ENCODE measurements around the gene MPC1L. TPM values are rescaled to one million over a fixed set of nuclear protein-coding genes. Genes with fewer than 3 reads are reported as not detected.

The MPC1L gene
- total RNA-seq, 1 donor from 2014 or later, result not detected

DNA sequence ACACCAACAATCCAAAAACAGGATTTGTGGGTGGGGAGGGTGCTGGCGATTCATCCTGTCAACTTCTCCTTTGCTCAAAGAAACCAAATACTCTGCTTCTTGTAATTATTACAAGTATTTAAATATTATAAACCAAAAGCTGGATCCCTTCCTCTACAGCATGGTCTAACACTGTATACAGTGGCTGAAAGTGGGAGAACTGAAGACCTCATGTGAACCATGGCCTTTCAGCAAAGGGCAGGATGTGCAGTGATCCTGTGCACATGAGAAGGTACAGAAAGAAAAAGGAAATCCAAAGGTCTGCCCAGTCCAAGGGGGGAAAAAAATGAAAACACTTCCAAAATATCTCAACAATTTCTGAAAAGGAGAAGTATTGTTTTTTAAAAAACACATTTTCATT is 29.4 kb downstream of the MPC1L start:
- no peaks in the 10 kb centered on the region for H3K36me3 Mint-ChIP-seq
- no peak overlapping the region for H3K4me3 Mint-ChIP-seq
- H3K27ac Mint-ChIP-seq, result no peak overlapping the region
- H3K4me1 Mint-ChIP-seq, result no peaks in the 10 kb centered on the region
- H3K27me3 Mint-ChIP-seq (ENCODE audit: low read depth), result no peaks in the 10 kb centered on the region
- no peaks in the 10 kb centered on the region for H3K9me3 Mint-ChIP-seq
- no peak for DNase-seq (ENCODE audit: low spot score in 2 of 2, unreplicated experiment in 2 of 2)
- TF ChIP-seq, protein P1, sequence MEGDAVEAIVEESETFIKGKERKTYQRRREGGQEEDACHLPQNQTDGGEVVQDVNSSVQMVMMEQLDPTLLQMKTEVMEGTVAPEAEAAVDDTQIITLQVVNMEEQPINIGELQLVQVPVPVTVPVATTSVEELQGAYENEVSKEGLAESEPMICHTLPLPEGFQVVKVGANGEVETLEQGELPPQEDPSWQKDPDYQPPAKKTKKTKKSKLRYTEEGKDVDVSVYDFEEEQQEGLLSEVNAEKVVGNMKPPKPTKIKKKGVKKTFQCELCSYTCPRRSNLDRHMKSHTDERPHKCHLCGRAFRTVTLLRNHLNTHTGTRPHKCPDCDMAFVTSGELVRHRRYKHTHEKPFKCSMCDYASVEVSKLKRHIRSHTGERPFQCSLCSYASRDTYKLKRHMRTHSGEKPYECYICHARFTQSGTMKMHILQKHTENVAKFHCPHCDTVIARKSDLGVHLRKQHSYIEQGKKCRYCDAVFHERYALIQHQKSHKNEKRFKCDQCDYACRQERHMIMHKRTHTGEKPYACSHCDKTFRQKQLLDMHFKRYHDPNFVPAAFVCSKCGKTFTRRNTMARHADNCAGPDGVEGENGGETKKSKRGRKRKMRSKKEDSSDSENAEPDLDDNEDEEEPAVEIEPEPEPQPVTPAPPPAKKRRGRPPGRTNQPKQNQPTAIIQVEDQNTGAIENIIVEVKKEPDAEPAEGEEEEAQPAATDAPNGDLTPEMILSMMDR (IDR thresholded peaks at IDR 0.05; ENCODE audit: unreplicated experiment), result no peak

DNA sequence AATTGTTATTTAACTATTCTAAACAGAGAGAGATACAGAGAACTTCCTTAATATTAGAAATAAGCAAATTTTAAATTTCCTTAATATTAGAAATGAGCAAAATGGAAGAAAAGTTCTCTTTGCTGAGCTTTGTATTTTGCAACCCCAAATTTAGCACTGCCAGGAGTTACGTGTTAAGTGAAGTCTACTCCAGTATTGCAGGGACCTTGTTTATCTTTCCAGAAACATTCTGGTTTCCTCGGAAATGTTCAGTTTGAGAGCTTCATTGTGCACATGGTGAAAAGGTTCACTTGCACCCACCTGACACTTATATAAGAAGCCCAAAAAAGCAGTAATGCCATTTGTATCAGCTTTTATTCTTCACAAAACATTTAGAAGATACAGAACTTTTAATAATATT is 30.3 kb downstream of the MPC1L start:
- TF ChIP-seq, protein P1 (IDR thresholded peaks at IDR 0.05; ENCODE audit: unreplicated experiment), result no peak
- no peak overlapping the region for H3K27ac Mint-ChIP-seq
- no peak for DNase-seq (ENCODE audit: low spot score in 2 of 2, unreplicated experiment in 2 of 2)
- no peaks in the 10 kb centered on the region for H3K27me3 Mint-ChIP-seq (ENCODE audit: low read depth)
- no peaks in the 10 kb centered on the region for H3K36me3 Mint-ChIP-seq
- H3K4me1 Mint-ChIP-seq, result no peaks in the 10 kb centered on the region
- H3K9me3 Mint-ChIP-seq, result no peaks in the 10 kb centered on the region
- no peak overlapping the region for H3K4me3 Mint-ChIP-seq

DNA sequence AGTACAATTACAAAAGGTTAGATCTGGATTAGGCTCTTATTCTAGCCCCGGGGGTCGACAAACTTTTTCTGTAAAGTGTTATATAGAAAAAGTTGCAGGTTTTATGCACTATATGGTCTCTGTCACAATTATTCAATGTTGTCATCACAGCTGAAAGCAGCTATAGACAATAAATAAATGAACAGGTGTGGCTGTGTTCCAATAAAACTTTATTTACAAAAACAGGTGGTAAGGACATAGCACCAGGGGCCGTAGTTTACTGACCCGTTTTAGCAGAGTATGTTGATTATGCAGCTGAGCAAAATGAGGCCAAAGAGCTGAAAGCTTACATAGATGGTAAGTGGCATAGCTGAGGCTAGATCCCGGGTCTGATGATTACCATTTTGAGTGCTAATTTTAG is 37.2 kb downstream of the MPC1L start:
- no peak overlapping the region for H3K4me3 Mint-ChIP-seq
- TF ChIP-seq, protein P1 (IDR thresholded peaks at IDR 0.05; ENCODE audit: unreplicated experiment), result no peak
- H3K9me3 Mint-ChIP-seq, result peaks cover 3% of the 10 kb centered on the region
- H3K36me3 Mint-ChIP-seq, result peaks cover 5% of the 10 kb centered on the region
- H3K4me1 Mint-ChIP-seq, result peaks cover 2% of the 10 kb centered on the region
- no peaks in the 10 kb centered on the region for H3K27me3 Mint-ChIP-seq (ENCODE audit: low read depth)
- H3K27ac Mint-ChIP-seq, result no peak overlapping the region
- DNase-seq (ENCODE audit: low spot score in 2 of 2, unreplicated experiment in 2 of 2), result no peak

DNA sequence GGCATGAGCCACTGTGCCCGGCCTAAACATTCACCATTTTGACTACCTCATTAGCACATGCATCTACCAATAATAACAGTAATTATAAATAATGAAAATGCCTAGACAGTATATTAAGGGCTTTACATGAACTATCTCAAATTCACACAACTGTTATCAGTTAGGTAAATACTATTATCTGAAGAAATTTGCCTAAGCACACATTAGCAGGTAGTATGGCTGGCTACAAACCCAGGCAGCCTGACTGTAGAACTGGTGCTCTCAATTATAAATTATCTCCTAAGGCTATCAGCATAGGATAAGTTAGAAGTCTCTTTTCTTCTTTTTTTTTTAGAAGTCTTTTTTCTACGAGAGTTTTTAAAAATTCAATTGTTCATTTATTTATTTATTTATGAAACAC is 38.3 kb downstream of the MPC1L start:
- Mint-ChIP-seq H3K4me1 (peaks cover 2% of the 10 kb centered on the region), H3K9me3 (peaks cover 9% of the 10 kb centered on the region), H3K27ac (no peak overlapping the region), H3K36me3 (peaks cover 10% of the 10 kb centered on the region), H3K27me3 (ENCODE audit: low read depth) (no peaks in the 10 kb centered on the region), H3K4me3 (no peak overlapping the region)
- no peak for DNase-seq (ENCODE audit: low spot score in 2 of 2, unreplicated experiment in 2 of 2)
- TF ChIP-seq, protein P1 (IDR thresholded peaks at IDR 0.05; ENCODE audit: unreplicated experiment), result no peak

DNA sequence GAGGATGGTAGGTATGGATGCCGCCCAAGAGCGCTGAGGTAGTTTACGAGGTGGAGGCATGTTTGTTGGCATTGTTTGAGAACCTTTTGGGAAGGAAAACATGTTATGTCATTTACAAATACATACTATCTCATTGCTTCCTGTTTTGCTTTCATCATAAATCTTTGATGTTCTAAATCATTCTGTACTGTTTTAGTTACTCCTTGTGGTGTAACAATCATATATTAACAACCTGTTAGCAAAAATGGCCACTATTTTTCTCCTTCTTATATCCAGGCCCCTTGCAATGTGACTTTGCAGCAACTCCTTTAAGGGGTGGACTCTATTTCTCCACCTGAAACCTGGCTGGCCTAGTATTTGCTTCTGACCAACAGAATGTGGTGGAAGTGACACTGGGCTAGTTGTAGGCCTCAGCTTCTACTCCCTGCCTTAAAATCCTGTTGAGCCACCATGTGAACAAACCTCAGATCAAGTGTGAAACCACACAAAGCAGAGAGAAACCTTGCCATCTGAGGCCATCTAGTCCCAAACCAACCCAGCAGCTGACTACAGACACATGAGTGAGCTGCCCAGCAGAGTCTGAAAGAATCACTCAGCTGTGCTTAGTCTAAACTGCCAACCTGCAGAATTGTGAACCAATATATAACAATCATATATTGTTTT is 40.0 kb downstream of the MPC1L start:
- TF ChIP-seq, protein P1 (IDR thresholded peaks at IDR 0.05; ENCODE audit: unreplicated experiment), result no peak
- H3K9me3 Mint-ChIP-seq, result peaks cover 16% of the 10 kb centered on the region
- no peak overlapping the region for H3K4me3 Mint-ChIP-seq
- H3K4me1 Mint-ChIP-seq, result peaks cover 2% of the 10 kb centered on the region
- H3K27ac Mint-ChIP-seq, result no peak overlapping the region
- no peaks in the 10 kb centered on the region for H3K27me3 Mint-ChIP-seq (ENCODE audit: low read depth)
- DNase-seq (ENCODE audit: low spot score in 2 of 2, unreplicated experiment in 2 of 2), result no peak
- H3K36me3 Mint-ChIP-seq, result peaks cover 21% of the 10 kb centered on the region
